Karpas-422 (cell line): ENCODE data around the gene DMXL2. TPM values are rescaled to one million over a fixed set of nuclear protein-coding genes. Genes with fewer than 3 reads are reported as not detected.
"Not testable (repeated sequence)": the region's sequence is repeated elsewhere in the genome, so short reads cannot be mapped to it uniquely, and the experiment has no call there.

Source experiments
- DNase-seq: peaks from one replicate; pipeline ENCODE4 v3.0.0-alpha.2; 2015
- H2AFZ ChIP-seq: fragments of 200-600 bp; sonication (generic); 2 replicates; pipeline ENCODE4 v1.6.1; 2014; ENCODE audit warnings: antibody characterized with exemption, low read length, mixed read lengths
- H3K27ac ChIP-seq: fragments of 200-600 bp; sonication (generic); 2 replicates; pipeline ENCODE4 v1.5.1; 2014; ENCODE audit warnings: mild to moderate bottlenecking, low read length, moderate library complexity
- H3K27me3 ChIP-seq: fragments of 200-600 bp; sonication (generic); 2 replicates; pipeline ENCODE4 v1.6.1; 2014; ENCODE audit warnings: low read length, mixed read lengths
- H3K36me3 ChIP-seq: fragments of 200-600 bp; sonication (generic); 2 replicates; pipeline ENCODE4 v1.6.1; 2014; ENCODE audit warnings: low read length, mixed read lengths; ENCODE audit not compliant: insufficient read depth
- H3K4me1 ChIP-seq: fragments of 200-600 bp; sonication (generic); 2 replicates; pipeline ENCODE4 v1.6.1; 2014; ENCODE audit warnings: mild to moderate bottlenecking, low read length, mixed read lengths
- H3K4me2 ChIP-seq: fragments of 200-600 bp; sonication (generic); 2 replicates; pipeline ENCODE4 v1.6.1; 2014; ENCODE audit warnings: low read length, low read depth, mild to moderate bottlenecking; ENCODE audit not compliant: poor library complexity, severe bottlenecking
- H3K4me3 ChIP-seq: fragments of 200-600 bp; sonication (generic); 2 replicates; pipeline ENCODE4 v1.5.1; 2014; ENCODE audit warnings: mild to moderate bottlenecking, antibody characterized with exemption, low read length, mixed read lengths
- H3K79me2 ChIP-seq: fragments of 200-600 bp; sonication (generic); 2 replicates; pipeline ENCODE4 v1.6.1; 2014; ENCODE audit warnings: mild to moderate bottlenecking, low read length, mixed read lengths
- H3K9ac ChIP-seq: fragments of 200-600 bp; sonication (generic); 2 replicates; pipeline ENCODE4 v1.6.0; 2014; ENCODE audit warnings: low read length
- H3K9me2 ChIP-seq: fragments of 200-600 bp; sonication (generic), shearing (Covaris generic); replicated peaks from 2 replicates; pipeline ENCODE4 v1.6.0; 2014; ENCODE audit warnings: mild to moderate bottlenecking, low read length, moderate library complexity; ENCODE audit not compliant: insufficient read depth
- H3K9me3 ChIP-seq: fragments of 300-700, 200-600 bp; sonication (generic); 2 replicates; pipeline ENCODE4 v1.6.1; 2014; ENCODE audit warnings: low read length, mixed read lengths
- H4K20me1 ChIP-seq: fragments of 200-600 bp; sonication (generic); 2 replicates; pipeline ENCODE4 v1.6.1; 2014; ENCODE audit warnings: mild to moderate bottlenecking, antibody characterized with exemption, low read length, low read depth; ENCODE audit not compliant: insufficient read depth
- total RNA-seq: library from RNA; depleted of rRNA; stranded (reverse); fragments of >200 nt; shearing (Covaris generic); gene quantifications from 2 replicates; pipeline ENCODE4 v1.2.3, GENCODE V29; 2014; ENCODE audit warnings: low replicate concordance; rRNA removed

The DMXL2 gene
- 3.2 and 17.8 TPM in 2 replicates for total RNA-seq

GRCh38 chr15:51622604-51623370 lies at the start of gene DMXL2:
DMXL2 (minus strand) TSS chr15:51622771; CDS start chr15:51622545, 226 bp downstream.
- Histone ChIP-seq H4K20me1 (no peaks in the 10 kb centered on the region), H3K9me2 (no peaks in the 10 kb centered on the region), H3K4me1 (peaks cover 32% of the 10 kb centered on the region), H3K27me3 (no peaks in the 10 kb centered on the region; the same call in 1 of the 2 replicates), H3K9ac (peak within 1 kb of the TSS; percentile 77), H3K4me2 (peak within 1 kb of the TSS; percentile 93), H3K9me3 (no peaks in the 10 kb centered on the region), H3K27ac (no peak within 1 kb of the TSS), H3K36me3 (no peaks in the 10 kb centered on the region), H3K79me2 (no peaks in the 10 kb centered on the region), H2AFZ (peak within 1 kb of the TSS; percentile 99), H3K4me3 (peak within 1 kb of the TSS; percentile 86)
- DNase-seq, result peak; percentile 90

DNA sequence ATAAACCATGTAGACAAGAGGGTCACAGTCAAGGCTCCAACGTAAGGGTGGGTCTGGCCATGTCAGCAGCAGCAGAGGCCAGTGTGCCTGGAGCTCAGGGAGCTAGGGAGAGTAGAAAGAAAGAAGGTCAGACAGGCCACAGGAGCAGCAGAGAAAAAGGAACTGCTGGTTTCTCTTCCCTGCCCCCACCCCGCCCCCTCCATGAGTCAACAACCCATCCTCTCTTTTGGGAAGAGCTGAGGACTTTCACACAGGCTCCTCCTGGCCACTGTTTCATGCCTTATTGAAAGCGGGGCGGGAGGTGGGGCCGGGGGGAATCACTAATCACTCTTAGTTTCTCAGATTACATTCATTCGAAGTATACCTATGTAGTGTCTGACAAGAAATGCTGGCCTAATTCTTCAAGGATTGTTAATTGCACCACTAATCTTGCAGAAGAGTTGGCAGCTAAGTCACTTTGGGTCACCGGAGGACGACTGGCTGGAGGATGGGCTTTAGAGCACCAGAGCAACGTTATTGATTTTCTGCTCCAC lies 49.6 kb upstream of the DMXL2 start:
- H3K27ac ChIP-seq, result no peak overlapping the region
- H3K4me3 ChIP-seq, result no peak overlapping the region

GRCh38 chr15:51669381-51669780 lies 46.8 kb upstream of the DMXL2 start:
- H4K20me1 ChIP-seq, result no peaks in the 10 kb centered on the region
- H3K4me2 ChIP-seq, result no peak overlapping the region
- no peaks in the 10 kb centered on the region for H3K9me2 ChIP-seq
- H3K4me3 ChIP-seq, result no peak overlapping the region
- no peaks in the 10 kb centered on the region for H3K4me1 ChIP-seq
- no peak overlapping the region for H3K9ac ChIP-seq
- no peak for DNase-seq
- H3K27me3 ChIP-seq, result no peaks in the 10 kb centered on the region
- H3K27ac ChIP-seq, result no peak overlapping the region
- H3K79me2 ChIP-seq, result no peaks in the 10 kb centered on the region
- H3K9me3 ChIP-seq, result no peaks in the 10 kb centered on the region
- no peaks in the 10 kb centered on the region for H3K36me3 ChIP-seq
- no peak overlapping the region for H2AFZ ChIP-seq

More for the DNA sequence above, 49.6 kb upstream of the DMXL2 start:
- H3K4me1 ChIP-seq, result no peaks in the 10 kb centered on the region
- DNase-seq, result no peak
- no peaks in the 10 kb centered on the region for H3K9me2 ChIP-seq
- H3K27me3 ChIP-seq, result no peaks in the 10 kb centered on the region
- H4K20me1 ChIP-seq, result no peaks in the 10 kb centered on the region
- no peak overlapping the region for H2AFZ ChIP-seq
- no peak overlapping the region for H3K4me2 ChIP-seq
- no peaks in the 10 kb centered on the region for H3K79me2 ChIP-seq
- H3K9ac ChIP-seq, result no peak overlapping the region
- no peaks in the 10 kb centered on the region for H3K9me3 ChIP-seq
- H3K36me3 ChIP-seq, result no peaks in the 10 kb centered on the region

DNA sequence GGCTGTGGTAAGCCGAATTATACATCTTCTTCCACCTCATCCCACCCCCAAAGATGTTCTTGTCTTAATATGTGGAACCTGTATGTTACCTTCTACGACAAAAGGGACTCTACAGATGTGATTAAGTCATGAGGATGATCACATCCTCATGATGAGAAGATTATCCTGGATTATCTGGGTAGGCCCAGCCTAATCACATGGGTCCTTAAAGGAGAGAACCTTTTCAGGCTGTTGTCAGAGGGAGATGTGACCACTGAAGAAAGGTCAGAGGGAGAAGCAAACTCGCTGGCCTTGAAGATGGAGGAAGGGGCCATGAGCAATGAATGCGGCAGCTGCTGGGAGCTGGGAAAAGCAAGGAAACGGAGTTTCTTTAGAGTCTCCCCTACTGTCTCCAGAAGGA lies 45.9 kb upstream of the DMXL2 start:
- Histone ChIP-seq H3K9me3 (no peaks in the 10 kb centered on the region), H3K4me3 (no peak overlapping the region), H3K36me3 (no peaks in the 10 kb centered on the region), H3K4me2 (no peak overlapping the region), H3K9me2 (no peaks in the 10 kb centered on the region), H3K4me1 (no peaks in the 10 kb centered on the region), H2AFZ (no peak overlapping the region), H3K79me2 (no peaks in the 10 kb centered on the region), H3K27me3 (no peaks in the 10 kb centered on the region), H4K20me1 (no peaks in the 10 kb centered on the region), H3K9ac (no peak overlapping the region), H3K27ac (no peak overlapping the region)
- DNase-seq, result no peak

DNA sequence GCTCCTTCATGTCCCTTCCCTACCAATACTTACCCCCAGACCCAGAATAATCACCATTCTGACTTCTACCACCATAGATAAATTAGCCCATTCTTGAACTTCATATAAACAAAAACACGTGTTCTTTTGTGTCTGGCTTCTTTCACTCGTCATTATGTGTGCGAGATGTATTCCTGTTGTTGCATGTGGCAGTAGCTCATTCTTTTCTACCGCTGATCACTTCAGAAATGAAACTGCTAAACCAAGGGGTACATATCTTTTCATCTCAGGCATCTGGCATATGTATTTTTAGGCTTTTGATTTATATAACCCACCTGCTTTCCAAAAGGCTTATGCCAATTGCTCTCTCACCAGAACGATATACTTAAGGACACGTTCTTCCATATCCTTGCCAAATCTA lies 44.9 kb upstream of the DMXL2 start:
- H3K79me2 ChIP-seq, result no peaks in the 10 kb centered on the region
- no peak overlapping the region for H3K4me2 ChIP-seq
- no peaks in the 10 kb centered on the region for H3K27me3 ChIP-seq
- H3K36me3 ChIP-seq, result no peaks in the 10 kb centered on the region
- no peaks in the 10 kb centered on the region for H3K4me1 ChIP-seq
- H3K9me2 ChIP-seq, result no peaks in the 10 kb centered on the region
- H3K9me3 ChIP-seq, result no peaks in the 10 kb centered on the region
- no peak overlapping the region for H3K4me3 ChIP-seq
- no peaks in the 10 kb centered on the region for H4K20me1 ChIP-seq
- DNase-seq, result no peak
- H3K27ac ChIP-seq, result no peak overlapping the region
- H3K9ac ChIP-seq, result no peak overlapping the region
- H2AFZ ChIP-seq, result no peak overlapping the region

GRCh38 chr15:51661072-51661471 lies 38.5 kb upstream of the DMXL2 start:
- no peaks in the 10 kb centered on the region for H3K9me2 ChIP-seq

DNA sequence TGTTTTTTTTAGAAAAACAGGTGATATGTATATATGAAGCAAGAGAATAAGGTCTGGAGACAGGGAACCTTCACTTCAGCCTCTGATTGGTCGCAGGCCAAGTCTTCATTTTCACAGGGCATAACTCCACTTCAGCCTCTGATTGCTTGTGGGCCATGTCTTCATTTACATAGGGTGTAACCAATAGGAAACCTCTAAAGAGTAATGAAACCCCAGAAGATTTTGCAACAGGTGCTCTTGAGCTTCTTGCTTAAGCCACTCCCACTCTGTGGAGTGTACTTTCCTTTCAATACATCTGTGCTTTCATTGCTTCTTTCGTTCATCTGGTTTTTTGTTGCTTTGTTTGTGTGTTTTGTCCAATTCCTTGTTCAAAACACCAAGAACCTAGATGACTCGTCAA lies 36.1 kb upstream of the DMXL2 start:
- no peak overlapping the region for H2AFZ ChIP-seq
- H3K36me3 ChIP-seq, result no peaks in the 10 kb centered on the region
- H3K9me3 ChIP-seq, result no peaks in the 10 kb centered on the region
- DNase-seq, result peak; percentile 42
- H3K4me2 ChIP-seq, result no peak overlapping the region
- no peaks in the 10 kb centered on the region for H3K4me1 ChIP-seq
- no peaks in the 10 kb centered on the region for H4K20me1 ChIP-seq
- H3K27ac ChIP-seq, result no peak overlapping the region
- no peak overlapping the region for H3K4me3 ChIP-seq
- no peak overlapping the region for H3K9ac ChIP-seq
- H3K79me2 ChIP-seq, result no peaks in the 10 kb centered on the region
- H3K9me2 ChIP-seq, result no peaks in the 10 kb centered on the region
- H3K27me3 ChIP-seq, result no peaks in the 10 kb centered on the region

More at GRCh38 chr15:51661072-51661471, 38.5 kb upstream of the DMXL2 start:
- H3K4me2 ChIP-seq, result no peak overlapping the region
- DNase-seq, result no peak
- H3K4me3 ChIP-seq, result no peak overlapping the region
- H3K9me3 ChIP-seq, result no peaks in the 10 kb centered on the region
- H3K79me2 ChIP-seq, result no peaks in the 10 kb centered on the region
- no peak overlapping the region for H3K27ac ChIP-seq
- H4K20me1 ChIP-seq, result no peaks in the 10 kb centered on the region
- no peaks in the 10 kb centered on the region for H3K27me3 ChIP-seq
- no peak overlapping the region for H3K9ac ChIP-seq
- no peaks in the 10 kb centered on the region for H3K4me1 ChIP-seq
- H2AFZ ChIP-seq, result no peak overlapping the region
- no peaks in the 10 kb centered on the region for H3K36me3 ChIP-seq

GRCh38 chr15:51655401-51656057 lies 33.0 kb upstream of the DMXL2 start:
- H3K9ac ChIP-seq, result not testable (repeated sequence)

More at GRCh38 chr15:51655401-51656057, 33.0 kb upstream of the DMXL2 start:
- not testable (repeated sequence) for H2AFZ ChIP-seq, H3K36me3 ChIP-seq, H3K4me3 ChIP-seq, H3K27ac ChIP-seq, H3K9me2 ChIP-seq, H4K20me1 ChIP-seq, H3K9me3 ChIP-seq, H3K4me2 ChIP-seq, H3K4me1 ChIP-seq, H3K27me3 ChIP-seq, H3K79me2 ChIP-seq
- DNase-seq, result peak; percentile 52
